Gastroesophageal sphincter (tissue), 3 donors: ENCODE results near the gene LARGE1.

Source experiments
- CTCF ChIP-seq, 4 experiments: fragments of 200-600 bp in 2 of 4; fragments of 450-650 bp in 2 of 4; sonication (generic) in 1 of 4; IDR thresholded peaks; one replicate each; pipeline ENCODE4 v1.5.1; 2017 to 2019; ENCODE audit warnings: antibody characterized with exemption in 4 of 4, mild to moderate bottlenecking in 2 of 4, moderate library complexity in 2 of 4
- POLR2AphosphoS5 ChIP-seq: sonication (generic); formaldehyde crosslinking; IDR thresholded peaks from one replicate; pipeline ENCODE4 v1.6.1; 2017; ENCODE audit warnings: antibody characterized with exemption

DNA sequence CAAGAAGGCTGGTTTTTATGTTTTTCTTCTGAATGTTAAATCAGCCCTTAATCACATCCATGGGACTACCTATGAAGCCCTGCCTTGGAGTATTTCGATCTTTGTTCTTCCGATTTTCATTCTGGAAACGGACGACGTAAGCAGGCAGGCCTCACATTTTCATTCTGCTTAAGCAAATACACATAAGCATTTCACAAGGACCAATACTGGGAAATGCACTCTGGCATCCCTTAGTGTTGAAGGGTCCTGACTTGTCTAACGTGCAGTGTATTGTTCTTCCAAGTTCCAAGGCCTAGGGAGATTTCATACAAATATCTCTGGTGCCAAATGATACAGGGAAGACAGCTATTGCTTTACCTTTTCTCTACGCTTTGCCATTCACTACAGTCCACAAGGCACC lies 143.8 kb downstream of the LARGE1 start:
- TF ChIP-seq CTCF (IDR thresholded peaks at IDR 0.05) (no peak), POLR2AphosphoS5 (no peak)
